Inflammatory macrophage (primary cell): ENCODE measurements around the gene TAS1R3.
"Not testable (repeated sequence)": the region's sequence is repeated elsewhere in the genome, so short reads cannot be mapped to it uniquely, and the experiment has no call there.

Source experiments
- DNase-seq, 2 donors: peaks; one replicate each; pipeline ENCODE4 v3.0.0-alpha.2; 2020 to 2022

TAS1R3 gene

DNA sequence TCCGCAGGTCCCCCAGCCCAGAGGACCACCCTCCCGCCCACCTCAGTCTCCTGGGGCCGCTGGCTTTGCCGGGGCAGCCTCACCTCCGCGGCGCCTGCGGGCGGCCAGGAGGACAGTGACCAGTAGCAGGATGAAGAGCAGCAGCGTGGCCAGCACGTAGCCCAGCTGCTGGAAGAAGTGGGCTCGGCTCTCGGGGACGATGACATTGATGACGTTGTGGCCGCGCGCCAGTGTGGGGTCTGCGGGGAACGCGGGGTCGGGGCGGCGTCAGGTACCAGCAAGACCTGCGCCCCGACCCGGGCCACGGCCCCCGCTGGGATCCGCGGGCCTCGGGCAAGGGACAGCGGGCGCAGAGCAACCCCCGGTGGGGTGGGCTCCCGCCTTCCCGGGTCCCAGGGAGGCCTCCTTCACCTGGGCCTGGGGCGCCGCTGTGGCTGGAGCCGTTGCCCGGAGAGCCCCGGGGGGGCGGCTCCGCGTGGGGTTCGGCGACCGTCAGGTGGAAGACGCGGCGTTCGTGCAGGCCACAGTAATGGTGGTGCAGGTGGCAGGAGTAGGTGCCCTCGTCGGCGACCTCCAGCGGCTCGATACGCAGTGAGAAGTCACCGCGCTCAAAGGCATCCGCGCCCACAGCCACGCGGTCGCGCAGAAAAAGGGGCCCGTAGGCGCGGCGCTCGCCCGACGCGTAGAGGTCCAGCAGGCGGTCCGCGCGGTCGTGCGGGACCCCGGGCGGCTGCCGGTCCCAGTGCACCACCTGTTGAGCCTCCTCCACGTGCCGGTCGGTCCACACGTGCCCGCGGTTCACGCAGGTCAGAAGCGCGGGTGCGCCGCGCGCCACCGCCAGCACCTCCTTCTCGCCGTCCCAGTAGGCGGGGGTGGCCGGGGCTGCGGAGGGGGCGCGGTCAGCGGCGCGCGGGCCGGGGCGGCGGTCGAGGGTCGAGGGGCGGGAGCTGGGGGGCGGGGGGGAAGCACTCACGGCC lies 23.5 kb downstream of the TAS1R3 start:
- no peak for DNase-seq

DNA sequence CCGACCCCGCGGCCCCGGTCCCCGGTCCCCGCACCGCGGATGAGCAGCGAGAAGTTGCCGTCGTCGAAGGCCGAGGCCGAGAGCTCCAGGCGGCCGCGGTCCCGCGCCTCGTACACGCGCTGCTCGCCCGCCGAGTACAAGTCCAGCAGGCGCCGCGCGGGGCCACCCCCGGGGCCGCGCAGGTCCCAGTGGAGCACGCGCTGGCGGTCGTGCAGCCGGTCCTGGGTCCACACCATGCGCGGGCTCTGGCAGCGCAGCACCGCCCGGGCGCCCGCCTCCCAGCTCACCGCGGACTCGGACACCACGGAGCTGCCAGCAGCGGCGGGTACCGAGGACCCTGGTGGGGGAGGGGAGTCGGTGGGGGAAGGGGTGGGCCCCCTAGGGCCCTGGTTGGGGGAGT lies 24.3 kb downstream of the TAS1R3 start:
- peak; percentile 26 to 44 for DNase-seq

DNA sequence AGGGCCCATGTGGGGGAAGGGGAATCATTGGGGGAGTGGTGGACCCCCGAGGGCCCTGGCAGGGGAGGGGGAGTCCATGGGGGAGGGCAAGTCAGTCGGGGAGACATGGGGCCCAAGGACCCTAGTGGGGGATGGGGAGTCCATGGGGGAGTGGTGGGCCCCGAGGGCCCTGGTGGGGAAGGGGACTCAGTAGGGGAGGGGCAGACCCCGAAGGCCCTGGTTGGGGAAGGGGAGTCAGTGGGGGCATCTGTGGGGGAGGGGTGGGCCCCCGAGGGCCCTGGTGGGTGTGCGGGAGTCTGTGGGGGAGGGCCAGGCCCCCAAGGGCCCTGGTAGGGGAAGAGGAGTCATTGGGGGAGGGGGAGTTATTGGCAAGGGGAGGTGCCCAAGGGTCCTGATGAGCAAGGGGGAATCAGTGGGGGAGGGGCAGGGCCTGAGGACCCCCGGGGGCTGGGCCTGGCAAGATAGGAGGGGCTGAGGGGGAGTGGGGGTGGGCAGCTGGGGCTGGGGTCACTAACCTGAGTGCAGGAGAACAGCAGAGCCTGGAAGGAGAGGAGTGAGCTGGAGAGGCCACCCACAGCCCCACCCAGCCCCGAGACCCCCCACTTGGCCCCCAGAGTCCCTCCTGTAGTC lies 25.2 kb downstream of the TAS1R3 start:
- DNase-seq = no peak

DNA sequence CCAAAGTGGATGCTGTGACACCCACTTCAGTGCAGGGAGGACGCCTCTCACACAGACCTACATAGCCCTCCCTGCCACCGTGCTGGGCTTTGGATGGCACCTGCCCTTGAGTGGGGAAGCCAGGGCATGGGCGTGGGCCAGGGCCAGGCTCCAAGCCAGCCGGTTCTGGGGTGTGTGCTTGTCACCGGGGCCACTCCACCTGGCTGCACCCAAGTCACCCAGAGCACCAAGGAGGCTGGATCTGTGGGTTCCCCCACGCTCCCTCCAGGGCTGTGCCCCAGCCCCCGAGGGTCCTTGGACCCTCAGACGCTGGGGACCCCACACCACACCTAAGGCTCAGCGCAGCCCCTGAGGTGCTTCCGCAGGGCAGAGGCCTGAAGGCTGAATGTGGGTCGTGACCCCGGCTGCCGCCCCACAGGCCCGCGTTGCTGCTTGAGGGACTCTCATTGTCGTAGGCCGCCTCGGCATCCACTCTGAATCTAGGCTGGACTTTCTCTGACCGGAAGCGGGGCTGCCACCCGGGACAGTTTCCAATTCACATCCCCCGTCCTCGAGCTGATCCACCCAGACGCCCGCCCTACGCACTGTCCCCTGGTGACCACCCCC lies 25.8 kb downstream of the TAS1R3 start:
- no peak for DNase-seq

DNA sequence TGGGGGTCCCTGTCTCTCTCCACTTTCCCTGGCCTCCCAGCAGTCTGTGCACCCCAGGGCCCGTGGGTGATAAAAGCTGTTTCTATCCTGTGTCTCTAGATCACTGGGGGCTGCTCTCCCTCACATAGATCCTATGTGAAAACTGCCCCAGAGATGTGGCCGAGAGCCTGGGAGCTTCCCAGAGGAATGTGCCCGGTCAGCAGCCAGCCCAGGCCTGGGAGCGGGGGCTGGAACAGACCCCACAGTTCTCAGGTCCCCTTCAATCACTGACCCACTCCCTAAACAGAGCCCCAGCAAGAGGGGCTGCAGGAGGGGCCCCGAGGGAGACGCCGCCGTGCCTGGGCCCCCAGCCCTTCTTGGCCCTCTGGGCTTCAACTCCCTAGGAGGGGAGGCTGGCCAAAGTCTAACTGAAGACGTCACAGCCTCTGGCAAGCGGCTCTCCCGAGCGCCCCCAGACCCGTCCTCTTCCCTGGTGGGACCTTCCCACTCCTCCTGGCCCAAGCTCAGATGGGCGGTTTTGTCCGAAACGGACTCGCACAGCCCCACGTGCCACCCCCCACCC lies 26.9 kb downstream of the TAS1R3 start:
- DNase-seq = no peak

DNA sequence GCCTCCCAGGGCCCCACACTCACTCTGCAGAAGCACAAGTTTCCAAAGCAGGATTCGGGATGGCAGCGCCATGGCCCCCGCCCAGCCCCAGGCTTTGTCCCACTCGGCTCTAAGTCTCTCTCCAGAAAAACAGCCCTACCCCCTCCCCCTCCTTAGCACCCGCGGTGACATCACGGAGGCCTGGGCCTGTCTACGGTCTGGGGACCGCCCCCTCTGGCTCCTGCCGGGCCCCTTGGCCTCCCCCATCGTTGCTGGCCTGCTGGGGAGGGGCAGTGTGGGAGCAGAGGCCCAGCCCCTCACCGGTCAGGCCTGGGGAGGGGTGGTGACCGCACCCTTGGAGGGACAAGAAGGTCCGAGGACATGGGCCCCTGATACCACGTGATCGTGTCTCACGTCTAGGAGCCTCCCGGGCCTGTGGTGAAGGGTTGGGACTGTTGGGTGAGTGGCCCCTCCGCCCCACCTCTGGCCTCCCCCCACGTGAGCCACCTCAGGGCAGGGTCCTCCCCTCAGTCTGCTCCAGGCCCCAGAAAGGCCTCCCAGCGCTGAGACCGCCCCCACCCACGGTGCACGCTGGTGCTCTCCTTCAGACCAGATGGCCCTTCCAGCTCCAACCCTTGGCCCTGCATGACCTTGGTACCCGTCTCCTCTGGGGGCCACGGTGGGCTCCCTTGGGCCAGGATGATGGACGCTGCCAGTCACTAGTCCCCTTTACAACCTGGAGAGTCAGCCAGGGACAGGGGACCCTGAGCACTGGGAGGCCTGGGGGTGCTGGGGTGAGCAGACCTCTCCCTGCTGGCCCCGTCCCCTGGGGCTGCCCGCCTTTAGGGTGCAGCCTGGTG lies 27.6 kb downstream of the TAS1R3 start, which contains the start of gene MXRA8:
MXRA8 (minus strand) TSS at position 123 of the 839 bp plus-strand sequence; CDS start at position 72, 51 bp downstream.
- DNase-seq = no peak

DNA sequence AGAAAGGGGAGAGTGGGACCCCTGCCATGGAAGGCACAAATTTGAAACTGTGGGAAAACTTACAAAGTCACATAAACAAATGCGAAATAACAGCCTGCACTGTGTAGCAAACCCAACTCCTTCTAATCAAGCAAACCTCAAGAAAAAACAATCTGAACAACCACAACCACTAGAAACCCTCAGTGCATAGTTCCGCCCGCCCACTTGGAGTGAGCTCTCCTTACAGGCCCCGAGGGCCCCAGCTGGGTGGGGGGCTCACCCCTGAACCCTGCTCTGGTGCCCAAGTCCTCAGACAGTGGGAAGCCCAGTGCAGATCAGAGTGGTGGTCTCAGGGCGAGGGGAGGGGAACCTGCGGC lies 28.2 kb downstream of the TAS1R3 start:
- no peak for DNase-seq

DNA sequence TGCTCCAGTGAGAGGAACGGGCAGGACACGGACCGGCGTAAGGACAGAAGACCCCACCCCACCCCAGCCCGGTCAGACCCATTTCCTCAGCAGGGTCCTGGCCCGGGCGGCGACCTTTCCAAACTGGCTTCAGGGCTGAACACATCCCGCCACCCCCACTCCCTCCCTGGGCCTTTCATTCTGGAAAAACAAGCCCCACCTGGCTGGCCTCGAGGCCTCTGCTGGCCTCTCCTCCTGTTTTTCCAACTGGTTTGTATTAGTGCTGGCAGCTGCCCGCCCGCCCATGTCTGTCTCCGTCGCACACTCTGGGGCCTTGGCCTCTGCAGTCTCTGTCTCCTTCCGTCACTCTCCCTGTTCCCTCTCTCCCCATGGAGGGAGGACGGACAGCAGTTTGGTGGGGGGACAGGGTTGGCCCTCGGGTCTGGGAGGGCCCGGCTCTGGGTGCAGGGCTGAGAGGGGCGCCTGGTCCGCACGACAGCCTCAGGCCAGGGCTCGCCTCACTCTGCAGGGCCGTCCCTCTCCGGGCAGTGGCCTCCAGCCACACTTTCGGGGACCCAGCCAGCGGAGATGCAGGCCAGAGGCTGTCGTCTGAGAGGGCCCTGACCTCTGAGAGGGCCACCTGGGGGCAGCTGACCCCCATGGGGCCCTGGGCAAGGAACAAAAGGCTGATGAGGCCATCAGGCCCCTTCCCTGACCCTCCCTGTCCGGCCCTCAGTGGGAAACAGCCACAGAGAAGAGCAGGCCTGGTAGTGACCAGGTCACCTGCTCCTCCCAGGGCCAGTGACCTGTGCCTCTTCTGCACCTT lies 28.8 kb downstream of the TAS1R3 start:
- DNase-seq = no peak

DNA sequence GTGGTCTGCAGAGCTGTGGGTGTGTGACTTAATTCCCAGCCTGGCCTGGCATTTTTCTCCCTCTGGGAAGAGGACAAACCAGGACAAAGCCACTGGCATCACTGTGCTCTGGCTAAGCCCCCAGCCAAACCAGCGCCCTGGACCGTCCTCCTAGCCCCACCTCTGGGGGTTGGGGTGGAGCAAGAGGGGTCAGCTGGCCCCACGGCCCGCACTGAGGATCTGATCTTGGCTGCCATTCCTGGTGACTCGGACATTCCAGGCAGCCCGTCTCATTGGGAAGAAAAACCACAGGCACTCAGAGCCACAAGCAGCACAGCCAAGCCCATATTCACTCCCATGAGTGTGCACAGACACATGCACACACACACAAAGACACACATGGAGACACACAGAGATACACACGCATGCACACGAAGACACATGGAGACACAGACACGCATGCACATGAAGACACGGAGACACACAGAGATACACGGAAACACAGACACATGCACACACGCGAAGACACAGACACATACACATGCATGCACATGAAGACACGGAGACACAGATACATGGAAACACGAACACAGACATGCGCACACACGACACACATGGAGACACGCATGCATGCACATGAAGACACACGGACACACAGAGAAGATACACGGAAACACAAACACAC lies 29.6 kb downstream of the TAS1R3 start:
- no peak for DNase-seq

DNA sequence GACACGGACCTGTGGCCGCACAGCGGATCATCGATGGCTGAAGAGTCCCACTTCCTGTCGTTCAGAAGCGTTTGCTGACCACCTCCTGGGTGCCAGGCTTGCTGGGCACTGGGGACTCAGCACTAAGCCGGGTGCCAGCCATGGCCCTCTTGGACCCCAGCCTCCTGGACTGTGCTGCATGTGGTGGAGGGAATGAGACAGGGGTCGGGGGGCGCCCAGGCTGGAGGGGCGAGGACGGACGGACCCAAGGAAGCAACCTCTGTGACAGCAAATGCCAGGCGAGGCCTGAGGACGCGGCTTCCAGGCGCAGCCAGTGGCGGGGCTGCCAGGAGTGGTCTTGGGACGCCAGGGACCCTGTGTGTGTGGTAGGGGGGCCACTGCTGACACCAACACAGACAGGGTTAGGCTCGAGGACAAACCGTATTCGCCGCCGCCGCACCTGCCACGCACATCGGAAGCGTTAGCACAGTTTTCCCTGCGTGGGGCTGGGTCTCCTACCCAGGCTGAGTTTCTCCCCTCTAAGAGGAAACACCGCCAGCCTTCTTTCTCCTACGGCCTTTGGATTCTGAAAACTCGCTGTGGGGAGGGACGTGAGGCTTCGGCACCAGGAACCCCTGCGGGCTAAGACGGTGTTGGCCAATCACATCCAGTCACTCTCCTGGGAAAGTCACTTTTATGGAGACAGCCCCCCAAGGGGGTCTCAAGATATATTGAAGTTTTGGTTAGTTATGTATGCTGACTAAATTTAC lies 30.3 kb downstream of the TAS1R3 start:
- no peak for DNase-seq

DNA sequence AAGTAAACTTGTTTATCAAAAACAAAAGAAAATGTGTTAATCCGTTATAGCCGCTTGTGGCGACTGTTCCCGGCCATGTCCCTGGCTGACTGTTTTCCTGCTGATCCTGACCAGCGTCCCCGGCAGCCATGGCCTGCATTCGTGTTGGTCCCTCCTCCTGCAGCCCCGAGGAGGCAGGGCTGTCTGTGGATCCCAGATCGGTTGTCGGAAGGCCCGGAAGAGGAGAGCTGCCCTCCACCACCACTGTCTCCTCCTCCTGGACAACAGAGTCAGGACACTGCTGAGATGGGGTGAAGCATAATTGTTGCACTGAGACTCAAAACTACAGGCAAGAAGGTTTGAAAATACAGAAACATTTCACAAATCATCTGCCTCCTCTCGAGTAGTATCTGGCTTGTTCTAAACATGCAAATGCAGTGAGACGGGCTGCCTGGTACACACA lies 30.9 kb downstream of the TAS1R3 start:
- no peak for DNase-seq

DNA sequence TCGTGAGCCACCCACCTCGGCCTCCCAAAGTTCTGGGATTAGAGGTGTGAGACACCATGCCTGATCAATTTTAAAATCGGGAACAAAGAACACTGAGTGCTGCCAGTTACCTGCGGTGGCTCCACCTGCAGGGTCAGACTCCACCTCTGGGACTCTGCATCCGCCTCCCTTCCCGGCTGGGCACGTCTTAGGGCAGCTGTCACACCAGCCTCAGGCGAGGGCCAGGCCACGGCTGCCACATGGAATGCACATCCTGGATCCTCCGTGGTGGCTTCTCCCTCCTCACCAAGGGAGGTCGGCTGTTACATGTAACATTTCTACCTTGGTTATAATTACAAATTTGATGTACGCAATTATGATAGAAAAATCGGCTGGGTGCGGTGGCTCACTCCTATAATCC lies 33.2 kb downstream of the TAS1R3 start:
- DNase-seq = no peak

DNA sequence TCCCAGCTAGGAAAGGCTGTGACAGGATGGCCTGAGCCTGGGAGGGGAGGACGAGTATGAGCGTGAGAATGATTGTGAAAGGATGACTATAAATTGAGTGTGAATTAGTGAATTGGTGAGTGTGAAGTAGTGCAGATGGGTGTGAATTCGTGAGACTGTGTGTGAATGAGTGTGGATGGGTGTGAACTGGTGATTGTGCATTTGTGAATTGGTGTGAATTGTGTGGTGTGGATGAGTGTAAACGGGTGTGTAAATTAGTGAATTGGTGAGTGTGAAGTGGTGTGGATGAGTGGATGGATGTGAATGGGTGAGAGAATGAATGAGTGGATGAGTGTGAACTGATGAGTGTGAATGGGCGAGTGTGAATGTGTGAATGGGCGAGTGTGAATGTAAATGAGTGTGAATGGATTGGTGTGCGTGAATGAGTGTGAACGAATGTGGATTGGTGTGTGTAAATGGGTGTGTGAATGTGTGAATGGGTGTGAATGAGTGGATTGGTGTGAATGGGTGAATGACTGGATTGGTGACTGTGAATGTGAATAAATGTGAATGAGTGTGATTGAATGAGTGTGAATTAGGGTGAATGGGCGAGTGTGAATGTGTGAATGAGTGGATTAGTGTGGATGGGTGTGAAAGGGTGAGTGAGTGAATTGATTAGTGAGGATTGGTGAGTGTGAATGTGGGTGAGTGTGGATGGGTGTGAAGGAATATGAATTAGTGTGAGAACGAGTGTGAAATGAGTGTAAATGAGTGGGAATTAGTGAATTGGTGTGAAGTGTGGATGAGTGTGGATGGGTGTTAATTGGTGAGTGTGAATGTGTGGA lies 35.0 kb downstream of the TAS1R3 start:
- DNase-seq = no peak

DNA sequence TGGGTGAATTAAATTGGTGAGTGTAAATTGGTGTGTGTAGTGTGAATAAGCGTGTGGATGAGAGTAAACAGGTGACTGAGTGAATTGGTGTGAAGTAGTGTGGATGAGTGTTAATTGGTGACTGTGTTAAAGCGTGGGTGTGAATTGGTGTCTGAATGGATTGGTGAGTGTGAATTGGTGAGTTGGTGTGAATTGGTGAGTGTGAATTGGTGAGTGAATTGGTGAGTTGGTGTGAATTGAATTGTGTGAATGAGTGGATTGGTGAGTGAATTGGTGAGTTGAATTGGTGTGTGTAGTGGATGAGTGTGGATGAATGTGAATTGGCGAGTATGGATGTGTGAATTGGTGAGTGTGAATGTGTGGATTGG lies 35.6 kb downstream of the TAS1R3 start:
- no peak for DNase-seq

DNA sequence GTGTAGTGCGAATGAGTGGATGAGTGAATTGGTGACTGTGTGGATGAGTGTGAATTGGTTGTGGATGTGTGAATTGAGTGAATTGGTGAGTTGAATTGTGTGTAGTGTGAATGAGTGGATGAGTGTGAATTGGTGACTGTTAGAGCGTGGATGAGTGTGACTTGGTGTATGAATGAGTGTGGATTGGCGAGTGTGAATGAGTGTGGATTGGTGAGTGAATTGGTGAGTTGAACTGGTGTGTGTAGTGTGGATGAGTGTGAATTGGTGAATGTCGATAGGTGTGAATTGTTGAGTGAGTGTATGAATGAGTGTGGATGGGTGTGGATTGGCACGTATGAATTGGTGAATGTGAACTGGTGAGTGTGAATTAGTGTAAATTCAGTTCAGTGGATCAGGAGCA lies 36.2 kb downstream of the TAS1R3 start:
- no peak for DNase-seq

DNA sequence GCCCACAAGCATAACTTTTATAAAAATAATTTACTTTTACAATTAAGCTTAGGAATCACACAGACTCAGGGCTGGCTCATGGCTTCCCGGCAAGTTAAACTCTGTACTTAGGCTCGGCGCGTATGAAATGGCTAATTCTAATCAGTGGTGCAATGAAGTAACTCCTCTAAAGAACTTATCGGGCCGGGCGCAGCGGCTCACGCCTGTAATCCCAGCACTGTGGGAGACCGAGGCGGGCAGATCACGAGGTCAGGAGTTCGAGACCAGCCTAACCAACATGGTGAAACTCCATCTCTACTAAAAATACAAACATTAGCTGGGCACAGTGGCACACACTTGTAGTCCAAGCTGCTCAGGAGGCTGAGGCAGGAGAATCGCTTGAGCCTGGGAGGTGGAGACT lies 39.0 kb downstream of the TAS1R3 start:
- DNase-seq = not testable (repeated sequence)

DNA sequence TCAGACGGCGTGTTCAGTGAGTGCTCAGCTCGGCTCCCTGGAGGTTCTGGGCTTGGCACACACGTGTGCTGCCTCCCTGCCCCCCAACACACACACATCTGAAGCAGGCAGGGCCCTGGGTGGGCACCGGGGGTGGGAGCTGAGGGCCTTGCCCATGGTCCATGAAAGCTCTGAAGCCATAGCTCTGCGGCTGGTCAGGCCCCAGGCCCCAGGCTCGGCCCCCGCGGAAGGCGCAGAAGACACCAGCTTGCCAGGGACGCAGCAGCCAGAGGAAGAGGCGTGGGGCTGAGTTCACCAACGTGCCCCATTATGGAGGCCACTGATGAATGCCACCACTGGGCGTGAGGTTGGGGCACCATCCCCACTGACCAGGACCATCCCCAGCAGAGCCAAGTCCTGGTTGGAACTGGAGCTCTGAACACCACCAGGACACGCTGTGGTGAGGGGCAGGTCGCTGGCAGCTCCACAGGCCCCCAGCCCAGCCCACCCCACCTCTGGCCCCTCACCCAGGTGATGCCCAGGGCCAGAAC lies 39.8 kb downstream of the TAS1R3 start:
- DNase-seq = no peak

DNA sequence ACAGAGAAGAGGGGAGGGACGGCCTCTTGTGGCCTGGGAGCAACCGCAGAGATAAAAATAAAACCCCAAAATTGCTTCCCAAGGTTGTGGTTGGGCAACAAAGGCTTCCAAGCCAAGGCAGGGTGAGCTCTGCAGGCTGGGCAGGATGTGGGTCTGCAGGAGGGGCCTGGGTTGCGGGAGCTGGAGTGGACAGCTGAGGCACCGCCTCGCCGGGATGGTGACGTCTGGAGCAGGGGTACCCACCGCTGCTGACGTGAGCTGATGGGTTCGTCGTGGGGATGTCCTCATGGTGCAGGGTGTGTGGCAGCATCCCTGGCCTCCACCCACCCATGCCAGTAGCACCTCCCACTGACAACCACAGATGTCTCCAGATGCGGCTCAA lies 40.3 kb downstream of the TAS1R3 start:
- DNase-seq = no peak
